GM23248 (cell line): ENCODE measurements around the gene RASGRF1.

Experiments
- EZH2 ChIP-seq: fragments of 200-600 bp; sonication (generic); IDR thresholded peaks from 2 replicates; pipeline ENCODE4 v1.6.1; 2018; ENCODE audit warnings: antibody characterized with exemption, mild to moderate bottlenecking; ENCODE audit not compliant: insufficient read depth, poor library complexity, severe bottlenecking
- EZH2phosphoT487 ChIP-seq: fragments of 200-600 bp; sonication (generic); IDR thresholded peaks from 2 replicates; pipeline ENCODE4 v1.6.1; 2018; ENCODE audit warnings: antibody characterized with exemption, moderate library complexity, mild to moderate bottlenecking, low read depth; ENCODE audit not compliant: insufficient read depth

GRCh38 chr15:78950902-78951840 is 139.4 kb downstream of the RASGRF1 start:
- TF ChIP-seq EZH2, result no peak
- TF ChIP-seq EZH2phosphoT487, result no peak
